Mesothelial cell of epicardium (in vitro differentiated cells): Measurements from ENCODE around the gene ILDR2. TPM values are rescaled to one million over a fixed set of nuclear protein-coding genes. Genes with fewer than 3 reads are reported as not detected.
A peak's percentile ranks its signal among the peaks of the same experiment; 100 is the strongest.

Experiments
- DNase-seq, 2 experiments: peaks; one replicate each; pipeline ENCODE4 v3.0.0; 2021; ENCODE audit warnings: low spot score in 2 of 2; ENCODE audit not compliant: unreplicated experiment in 2 of 2
- H3K27ac Mint-ChIP-seq: 2 replicates; pipeline ENCODE4 v1.8.0; 2021; ENCODE audit warnings: mixed read lengths
- H3K27me3 Mint-ChIP-seq: 2 replicates; pipeline ENCODE4 v1.8.0; 2021; ENCODE audit warnings: low read depth, mixed read lengths
- H3K36me3 Mint-ChIP-seq: 2 replicates; pipeline ENCODE4 v1.8.0; 2021; ENCODE audit warnings: mixed read lengths
- H3K4me1 Mint-ChIP-seq: 2 replicates; pipeline ENCODE4 v1.8.0; 2021; ENCODE audit warnings: mixed read lengths
- H3K4me3 Mint-ChIP-seq: 2 replicates; pipeline ENCODE4 v1.8.0; 2021; ENCODE audit warnings: mild to moderate bottlenecking, moderate library complexity, mixed read lengths
- H3K9me3 Mint-ChIP-seq: 2 replicates; pipeline ENCODE4 v1.8.0; 2021; ENCODE audit warnings: mixed read lengths
- total RNA-seq: library from RNA; stranded (reverse); gene quantifications from 3 replicates; pipeline ENCODE4 v1.2.1, GENCODE V29; 2021
- TF ChIP-seq, protein P1 (sequence below): fragments of 200-600 bp; sonication (generic); IDR thresholded peaks from one replicate; pipeline ENCODE4 v1.5.0; 2021; ENCODE audit warnings: antibody characterized with exemption; ENCODE audit not compliant: unreplicated experiment

ILDR2 gene
- total RNA-seq, 1 donor from 2014 or later: 1.1 TPM

DNA sequence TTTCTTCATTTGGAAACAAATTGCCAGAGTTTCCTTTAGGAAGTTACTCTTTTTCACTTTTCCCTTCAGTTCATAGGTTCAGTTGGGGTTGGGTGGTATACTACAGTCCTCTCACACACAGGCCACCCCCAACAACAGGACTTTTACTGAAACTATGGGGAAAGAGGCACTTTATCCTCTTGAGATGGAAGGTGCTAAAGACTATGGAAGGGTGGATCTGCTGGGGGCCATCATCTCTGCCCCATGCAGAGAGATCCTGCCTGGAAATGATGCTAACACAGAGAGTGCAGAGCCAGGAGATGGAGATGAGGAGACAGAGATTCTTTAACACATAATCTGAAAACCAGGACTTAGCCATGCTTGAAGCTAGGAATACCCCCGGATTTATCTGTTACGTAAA, 24.3 kb downstream of the ILDR2 start:
- H3K27ac Mint-ChIP-seq: no peak overlapping the region
- H3K4me3 Mint-ChIP-seq: no peak overlapping the region

DNA sequence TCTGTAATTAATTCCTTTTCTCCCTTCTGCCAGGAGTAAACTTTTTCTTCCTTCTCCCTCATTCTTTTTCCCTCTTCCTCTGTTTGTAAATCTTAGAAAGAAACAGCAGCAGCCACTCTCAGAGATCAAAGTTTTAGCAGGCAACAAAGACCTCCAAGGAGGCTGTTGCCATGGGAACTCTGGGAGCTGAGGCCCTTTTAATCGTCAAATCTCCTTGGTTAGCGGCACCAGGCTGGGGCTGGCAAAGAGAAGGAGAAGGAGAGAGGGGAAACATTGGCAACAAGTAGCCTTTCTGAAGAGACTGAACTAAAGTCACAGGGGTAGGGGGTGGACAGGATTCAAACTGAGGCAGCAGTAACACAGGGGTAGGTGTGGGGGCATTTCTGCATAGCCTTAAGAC, 25.2 kb downstream of the ILDR2 start:
- no peak overlapping the region for H3K4me3 Mint-ChIP-seq
- H3K36me3 Mint-ChIP-seq: no peaks in the 10 kb centered on the region
- peaks cover 43% of the 10 kb centered on the region for H3K27me3 Mint-ChIP-seq
- no peak overlapping the region for H3K27ac Mint-ChIP-seq
- peaks cover 7% of the 10 kb centered on the region for H3K9me3 Mint-ChIP-seq
- H3K4me1 Mint-ChIP-seq: peaks cover 27% of the 10 kb centered on the region
- no peak for DNase-seq
- TF ChIP-seq, protein P1, sequence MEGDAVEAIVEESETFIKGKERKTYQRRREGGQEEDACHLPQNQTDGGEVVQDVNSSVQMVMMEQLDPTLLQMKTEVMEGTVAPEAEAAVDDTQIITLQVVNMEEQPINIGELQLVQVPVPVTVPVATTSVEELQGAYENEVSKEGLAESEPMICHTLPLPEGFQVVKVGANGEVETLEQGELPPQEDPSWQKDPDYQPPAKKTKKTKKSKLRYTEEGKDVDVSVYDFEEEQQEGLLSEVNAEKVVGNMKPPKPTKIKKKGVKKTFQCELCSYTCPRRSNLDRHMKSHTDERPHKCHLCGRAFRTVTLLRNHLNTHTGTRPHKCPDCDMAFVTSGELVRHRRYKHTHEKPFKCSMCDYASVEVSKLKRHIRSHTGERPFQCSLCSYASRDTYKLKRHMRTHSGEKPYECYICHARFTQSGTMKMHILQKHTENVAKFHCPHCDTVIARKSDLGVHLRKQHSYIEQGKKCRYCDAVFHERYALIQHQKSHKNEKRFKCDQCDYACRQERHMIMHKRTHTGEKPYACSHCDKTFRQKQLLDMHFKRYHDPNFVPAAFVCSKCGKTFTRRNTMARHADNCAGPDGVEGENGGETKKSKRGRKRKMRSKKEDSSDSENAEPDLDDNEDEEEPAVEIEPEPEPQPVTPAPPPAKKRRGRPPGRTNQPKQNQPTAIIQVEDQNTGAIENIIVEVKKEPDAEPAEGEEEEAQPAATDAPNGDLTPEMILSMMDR: no peak

More for the DNA sequence above, 24.3 kb downstream of the ILDR2 start:
- Mint-ChIP-seq H3K36me3 (no peaks in the 10 kb centered on the region), H3K9me3 (peaks cover 7% of the 10 kb centered on the region), H3K4me1 (peaks cover 18% of the 10 kb centered on the region), H3K27me3 (peaks cover 38% of the 10 kb centered on the region)
- TF ChIP-seq, protein P1: no peak
- no peak for DNase-seq

DNA sequence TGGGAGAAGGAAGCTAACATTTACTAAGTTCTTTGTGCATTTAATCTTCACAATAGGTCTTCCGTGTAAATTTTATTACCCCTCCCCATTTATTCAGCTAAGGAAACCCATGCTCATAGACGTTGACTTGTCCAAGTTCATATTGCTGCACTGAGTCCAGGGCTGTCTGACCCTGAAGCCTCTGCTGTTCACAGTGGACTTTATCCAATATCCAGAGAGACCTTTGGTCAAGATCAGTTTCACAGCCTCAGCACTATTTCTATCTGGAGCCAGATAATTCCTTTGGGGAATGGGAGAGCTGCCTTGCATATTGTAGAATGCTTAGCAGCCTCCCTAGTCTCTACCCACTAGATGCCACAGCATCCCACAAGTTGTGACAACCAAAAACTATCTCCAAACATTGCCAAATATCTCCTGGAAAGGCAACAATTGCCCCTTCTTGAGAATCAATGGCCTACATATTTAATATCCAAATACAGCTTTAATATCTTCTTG, 26.4 kb downstream of the ILDR2 start:
- H3K27me3 Mint-ChIP-seq: peaks cover 45% of the 10 kb centered on the region
- H3K4me1 Mint-ChIP-seq: peaks cover 36% of the 10 kb centered on the region
- TF ChIP-seq, protein P1: no peak
- H3K4me3 Mint-ChIP-seq: no peak overlapping the region
- H3K36me3 Mint-ChIP-seq: no peaks in the 10 kb centered on the region
- peaks cover 5% of the 10 kb centered on the region for H3K9me3 Mint-ChIP-seq
- no peak for DNase-seq
- no peak overlapping the region for H3K27ac Mint-ChIP-seq

DNA sequence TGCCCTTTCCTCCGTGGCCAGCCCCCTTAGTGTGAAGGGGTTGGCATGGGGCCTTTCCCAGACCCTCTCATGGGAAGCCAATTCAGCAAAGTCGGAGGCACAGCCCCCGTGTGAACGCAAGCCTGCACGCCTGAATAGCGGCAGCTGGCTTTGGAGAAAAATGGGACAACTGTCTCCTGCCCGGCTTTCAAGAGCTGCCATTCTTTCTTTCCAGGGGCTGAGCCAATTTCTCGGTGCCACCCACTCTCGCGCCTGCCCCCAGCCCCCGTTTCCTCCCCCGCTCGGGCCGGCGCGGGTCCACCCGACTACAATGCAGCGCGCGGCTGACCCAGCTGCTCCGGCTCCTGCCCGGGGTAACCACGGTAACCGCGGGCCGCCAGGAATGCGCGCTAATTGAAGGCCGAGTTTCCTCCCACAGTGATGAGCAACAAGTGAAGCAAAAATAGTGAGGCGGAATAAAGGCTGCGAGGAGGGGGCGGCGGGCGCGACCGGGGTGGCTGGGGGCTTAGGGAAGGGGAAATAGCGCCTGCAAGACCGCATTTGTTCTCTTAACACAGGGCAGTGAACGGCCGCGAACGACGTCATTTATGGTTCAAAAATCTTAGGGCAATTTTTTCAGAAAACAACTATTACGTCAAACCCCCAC, 27.8 kb downstream of the ILDR2 start:
- Mint-ChIP-seq H3K4me1 (peaks cover 35% of the 10 kb centered on the region), H3K4me3 (peak overlapping the region; percentile 63), H3K27me3 (peaks cover 38% of the 10 kb centered on the region), H3K36me3 (no peaks in the 10 kb centered on the region), H3K27ac (no peak overlapping the region), H3K9me3 (no peaks in the 10 kb centered on the region)
- TF ChIP-seq, protein P1: no peak
- DNase-seq: peak; percentile 66 to 76

DNA sequence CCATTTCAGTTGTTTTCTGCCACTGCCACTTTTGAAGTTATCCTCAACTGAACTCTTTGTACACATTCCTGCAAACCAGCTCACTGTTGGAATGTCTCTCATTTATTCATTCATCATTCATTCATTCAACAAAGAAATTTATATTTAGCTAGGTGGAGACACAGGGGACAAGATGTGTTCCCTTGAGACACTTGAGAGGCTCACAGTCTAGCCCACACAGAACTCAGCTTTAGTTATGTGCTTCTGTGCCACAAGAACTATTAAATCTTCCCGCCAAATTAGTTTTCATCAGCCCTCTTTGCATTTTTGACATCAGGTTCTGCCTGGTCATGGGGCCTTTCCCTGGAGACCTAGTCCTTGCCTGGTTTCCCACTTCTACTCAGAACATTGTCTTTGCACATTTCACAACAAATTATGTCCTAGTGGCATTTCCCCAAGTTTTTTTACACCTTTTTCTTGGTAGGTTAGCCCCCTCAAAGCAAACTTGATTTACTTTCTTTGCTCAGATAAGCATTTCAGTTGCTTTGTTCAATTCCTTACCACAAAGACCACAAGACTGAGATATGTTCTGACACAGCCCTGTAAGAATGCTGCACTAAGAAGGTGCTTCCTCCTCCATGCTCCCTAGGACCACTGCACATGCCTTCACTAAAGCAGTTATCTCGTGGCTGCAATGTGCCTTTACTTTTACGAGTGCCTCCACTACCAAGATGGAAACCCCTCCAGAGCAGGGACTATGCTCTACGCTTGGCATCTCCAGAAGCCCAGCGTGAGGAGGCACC, 31.0 kb downstream of the ILDR2 start:
- Mint-ChIP-seq H3K4me1 (peaks cover 31% of the 10 kb centered on the region), H3K4me3 (no peak overlapping the region), H3K27ac (no peak overlapping the region), H3K9me3 (no peaks in the 10 kb centered on the region), H3K36me3 (no peaks in the 10 kb centered on the region), H3K27me3 (peaks cover 33% of the 10 kb centered on the region)
- TF ChIP-seq, protein P1: no peak
- no peak for DNase-seq
